CD14-positive monocyte (primary cell): ENCODE data around the gene TBCD. TPM values are rescaled to one million over a fixed set of nuclear protein-coding genes. Genes with fewer than 3 reads are reported as not detected.
A peak's percentile ranks its signal among the peaks of the same experiment; 100 is the strongest.

Source experiments
- DNase-seq, 3 donors: peaks; one replicate each; pipeline ENCODE4 v3.0.0-alpha.2; 2011 to 2022
- H2AFZ ChIP-seq: 2 replicates; pipeline ENCODE4 v1.6.0; 2012; ENCODE audit warnings: mild to moderate bottlenecking, low read depth, low read length, inconsistent platforms; ENCODE audit not compliant: insufficient read depth, poor library complexity, severe bottlenecking
- H3K27ac ChIP-seq, 2 donors: 1 replicate in 1 of 2; 2 replicates in 1 of 2; pipeline ENCODE4 v1.5.1; 2012 to 2013; ENCODE audit warnings: low read length in 2 of 2, control low read depth in 1 of 2, inconsistent platforms in 1 of 2, low read depth in 1 of 2, mild to moderate bottlenecking in 1 of 2
- H3K27me3 ChIP-seq, 2 donors: one replicate each; pipeline versions ENCODE4 v1.6.0 to v1.6.1; 2011 to 2013; ENCODE audit warnings: low read length in 2 of 2; ENCODE audit not compliant: control insufficient read depth in 2 of 2, insufficient read depth in 2 of 2
- H3K36me3 ChIP-seq, 2 donors: replicated peaks in 1 of 2; 1 replicate in 1 of 2; 2 replicates in 1 of 2; pipeline versions ENCODE4 v1.5.1 to v1.6.1; 2012 to 2013; ENCODE audit warnings: low read length in 2 of 2, control low read depth in 1 of 2, inconsistent platforms in 1 of 2, mild to moderate bottlenecking in 1 of 2; ENCODE audit not compliant: insufficient read depth in 2 of 2, control insufficient read depth in 1 of 2
- H3K4me1 ChIP-seq, 2 donors: 1 replicate in 1 of 2; 2 replicates in 1 of 2; pipeline versions ENCODE4 v1.5.1 to v1.6.1; 2012 to 2013; ENCODE audit warnings: low read length in 2 of 2, control low read depth in 1 of 2, inconsistent platforms in 1 of 2, mild to moderate bottlenecking in 1 of 2, moderate library complexity in 1 of 2; ENCODE audit not compliant: insufficient read depth in 2 of 2, control insufficient read depth in 1 of 2
- H3K4me2 ChIP-seq: replicated peaks from 2 replicates; pipeline ENCODE3; 2012; ENCODE audit warnings: low read length, moderate library complexity, mild to moderate bottlenecking; ENCODE audit not compliant: poor library complexity, severe bottlenecking; ENCODE audit errors: extremely low read depth
- H3K4me3 ChIP-seq, 3 experiments: fragments of 200-600 bp in 1 of 3; sonication (generic) in 1 of 3; replicated peaks in 1 of 3; 1 replicate in 2 of 3; 2 replicates in 1 of 3; pipeline ENCODE4 v1.5.1; 2011 to 2013; ENCODE audit warnings: low read length in 3 of 3, mild to moderate bottlenecking in 3 of 3, control low read depth in 2 of 3, low read depth in 2 of 3, inconsistent platforms in 1 of 3, moderate library complexity in 1 of 3
- H3K79me2 ChIP-seq: 2 replicates; pipeline ENCODE4 v1.6.0; 2012; ENCODE audit warnings: mild to moderate bottlenecking, control low read depth, inconsistent platforms, low read length, moderate library complexity; ENCODE audit not compliant: insufficient read depth
- H3K9ac ChIP-seq: 2 replicates; pipeline ENCODE4 v1.6.0; 2017; ENCODE audit warnings: low read length, mild to moderate bottlenecking; ENCODE audit not compliant: insufficient read depth, poor library complexity, severe bottlenecking
- H3K9me3 ChIP-seq, 2 donors: replicated peaks in 1 of 2; 1 replicate in 1 of 2; 2 replicates in 1 of 2; pipeline versions ENCODE4 v1.5.1 to v1.6.1; 2012 to 2013; ENCODE audit warnings: low read length in 2 of 2, control low read depth in 1 of 2; ENCODE audit not compliant: control insufficient read depth in 1 of 2, insufficient read depth in 1 of 2
- H4K20me1 ChIP-seq: 2 replicates; pipeline ENCODE4 v1.6.0; 2012; ENCODE audit warnings: mild to moderate bottlenecking, low read length, control low read depth, moderate library complexity; ENCODE audit not compliant: insufficient read depth
- H3K27ac Mint-ChIP-seq, 7 donors: one replicate each; pipeline ENCODE4 v1.8.0; 2020; ENCODE audit warnings: mild to moderate bottlenecking in 7 of 7, mixed read lengths in 7 of 7, moderate library complexity in 6 of 7, inconsistent platforms in 2 of 7
- H3K27me3 Mint-ChIP-seq, 3 donors: one replicate each; pipeline ENCODE4 v1.8.0; 2021 to 2022; ENCODE audit warnings: low read depth in 3 of 3, mild to moderate bottlenecking in 3 of 3, mixed read lengths in 3 of 3, moderate library complexity in 3 of 3, inconsistent platforms in 1 of 3
- H3K36me3 Mint-ChIP-seq, 2 donors: one replicate each; pipeline ENCODE4 v1.8.0; 2020; ENCODE audit warnings: mixed read lengths in 2 of 2, inconsistent platforms in 1 of 2, mild to moderate bottlenecking in 1 of 2
- H3K4me1 Mint-ChIP-seq: one replicate; pipeline ENCODE4 v1.8.0; 2020; ENCODE audit warnings: mild to moderate bottlenecking, mixed read lengths
- H3K4me3 Mint-ChIP-seq, 2 donors: one replicate each; pipeline ENCODE4 v1.8.0; 2020; ENCODE audit warnings: mild to moderate bottlenecking in 2 of 2, mixed read lengths in 2 of 2, moderate library complexity in 1 of 2
- H3K9me3 Mint-ChIP-seq, 7 donors: one replicate each; pipeline ENCODE4 v1.8.0; 2020 to 2022; ENCODE audit warnings: mixed read lengths in 7 of 7, mild to moderate bottlenecking in 6 of 7, moderate library complexity in 6 of 7, inconsistent platforms in 2 of 7
- WGBS: methylation state at CpG from one replicate; pipeline ENCODE4 v1.1.5; 2013; ENCODE audit warnings: missing lambda C conversion rate; ENCODE audit not compliant: insufficient coverage; 5-methylcytosine and 5-hydroxymethylcytosine counted together
- intact Hi-C, 2 donors: fragments of 100-400 bp; cut with micrococcal nuclease; formaldehyde crosslinking; loops; one replicate each; pipeline versions ENCODE4 v1.15.0 to v1.15.1; 2023
- polyA minus RNA-seq: library from RNA; depleted of rRNA, polyadenylated mRNA; stranded (reverse); fragments of >200 nt; gene quantifications from 2 replicates; pipeline ENCODE4 v1.2.3, GENCODE V29; 2012
- polyA plus RNA-seq, 3 donors: library from polyadenylated mRNA; depleted of rRNA in 1 of 3; unstranded in 2 of 3; stranded (reverse) in 1 of 3; fragments of 300-500 nt in 2 of 3; fragments of >200 nt in 1 of 3; fragmentation: Illumina TruSeq in 2 of 3; gene quantifications; 1 replicate in 2 of 3; 2 replicates in 1 of 3; pipeline ENCODE4 v1.2.3, GENCODE V29; 2012 to 2021
- total RNA-seq, 12 experiments: library from RNA in 1 of 12; stranded (reverse) in 1 of 12; fragments of 120-200 nt in 1 of 12; gene quantifications; one replicate each; pipeline ENCODE4 v1.2.4 and lab custom pipeline; 2013 to 2026; ENCODE audit warnings: mixed read lengths in 6 of 12, inconsistent platforms in 1 of 12
- TF ChIP-seq, protein P1 (sequence below): fragments of 200-600 bp; IDR thresholded peaks from one replicate; pipeline ENCODE4 v1.8.0; 2022; ENCODE audit warnings: antibody characterized with exemption, mild to moderate bottlenecking

The TBCD gene
- total RNA-seq (2013), result 50.9 TPM
- polyA plus RNA-seq, result 10 to 100 TPM; 54.7 to 74.0 (median 66.6) TPM
- 32.4 and 35.7 TPM in 2 replicates for polyA minus RNA-seq
- total RNA-seq (lab: John Stamatoyannopoulos, UW), result 8.5 to 57.8 (median 35.8) reads per million in 11 experiments

DNA sequence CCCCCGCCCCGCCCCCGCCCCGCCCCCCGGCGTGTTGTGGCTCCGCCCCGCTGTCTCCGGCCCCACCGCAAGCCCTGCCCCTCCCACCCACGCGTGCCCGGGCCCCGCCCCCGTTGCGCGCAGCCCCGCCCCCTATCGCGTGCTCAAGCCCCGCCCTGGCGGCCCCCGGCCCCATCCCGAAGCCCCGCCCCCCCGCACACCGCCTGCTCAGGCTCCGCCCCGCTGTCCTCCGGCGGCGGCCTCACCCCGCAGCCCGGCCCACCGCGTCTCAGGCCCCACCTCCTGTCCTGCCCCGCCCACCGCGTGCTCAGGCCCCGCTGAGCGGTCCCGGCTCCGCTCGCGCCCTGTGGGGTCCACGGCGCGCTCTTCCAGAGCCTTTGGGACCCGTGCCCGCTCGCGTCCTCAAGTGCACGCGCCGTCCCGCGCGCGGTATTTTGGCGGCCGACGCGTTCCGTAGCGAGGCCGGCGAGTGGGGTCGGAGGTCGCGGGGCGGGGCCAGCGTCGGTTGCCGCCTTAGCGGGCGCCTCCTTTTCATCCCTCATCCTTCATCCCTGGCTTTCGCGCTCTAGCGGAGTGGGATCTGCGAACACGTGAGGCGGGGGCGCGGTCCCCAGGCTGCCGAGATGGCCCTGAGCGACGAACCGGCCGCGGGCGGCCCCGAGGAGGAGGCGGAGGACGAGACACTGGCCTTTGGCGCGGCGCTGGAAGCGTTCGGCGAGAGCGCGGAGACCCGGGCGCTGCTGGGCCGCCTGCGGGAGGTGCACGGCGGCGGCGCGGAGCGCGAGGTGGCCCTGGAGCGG lies at the start of gene TBCD:
Gene TBCD, plus strand, starts transcription at position 495 of the 800 bp plus-strand sequence. Its CDS starts 129 bp downstream, at position 624.
- Histone ChIP-seq H3K4me3 (peak within 1 kb of the TSS; percentile 49 to 85 (median 67)), H3K9me3 (peaks cover 0 to 5% of the 10 kb centered on the region in 2 donors), H3K79me2 (peaks cover 17% of the 10 kb centered on the region), H3K27ac (peak within 1 kb of the TSS in 1 of 2 donors; percentile 75), H3K4me2 (peak within 1 kb of the TSS; percentile 94), H4K20me1 (peaks cover 8% of the 10 kb centered on the region), H3K4me1 (peaks cover 10 to 15% of the 10 kb centered on the region in 2 donors), H3K27me3 (peaks cover 0 to 8% of the 10 kb centered on the region in 2 donors), H2AFZ (peak within 1 kb of the TSS; percentile 96), H3K9ac (peak within 1 kb of the TSS; percentile 62), H3K36me3 (no peaks in the 10 kb centered on the region)
- Mint-ChIP-seq H3K27me3 (peaks cover 1 to 27% (median 7%) of the 10 kb centered on the region in 3 donors), H3K4me1 (peaks cover 25% of the 10 kb centered on the region), H3K4me3 (peak within 1 kb of the TSS; percentile 83 to 87), H3K9me3 (peaks cover 0 to 29% (median 10%) of the 10 kb centered on the region in 7 donors), H3K27ac (peak within 1 kb of the TSS in 5 of 7 donors; percentile 26 to 81 (median 57)), H3K36me3 (peaks cover 8 to 10% of the 10 kb centered on the region in 2 donors)
- DNase-seq, result peak; percentile 60 to 84 (median 70)
- intact Hi-C loops, result loop anchor here (2.0 to 5.0 kb wide), 4 partner anchors 34 to 104 kb away; partner anchors contain the start of genes WDR45B (in 2 of the 2), FN3KRP (in 1 of the 2) and RAB40B (in 1 of the 2)
- TF ChIP-seq, protein P1, sequence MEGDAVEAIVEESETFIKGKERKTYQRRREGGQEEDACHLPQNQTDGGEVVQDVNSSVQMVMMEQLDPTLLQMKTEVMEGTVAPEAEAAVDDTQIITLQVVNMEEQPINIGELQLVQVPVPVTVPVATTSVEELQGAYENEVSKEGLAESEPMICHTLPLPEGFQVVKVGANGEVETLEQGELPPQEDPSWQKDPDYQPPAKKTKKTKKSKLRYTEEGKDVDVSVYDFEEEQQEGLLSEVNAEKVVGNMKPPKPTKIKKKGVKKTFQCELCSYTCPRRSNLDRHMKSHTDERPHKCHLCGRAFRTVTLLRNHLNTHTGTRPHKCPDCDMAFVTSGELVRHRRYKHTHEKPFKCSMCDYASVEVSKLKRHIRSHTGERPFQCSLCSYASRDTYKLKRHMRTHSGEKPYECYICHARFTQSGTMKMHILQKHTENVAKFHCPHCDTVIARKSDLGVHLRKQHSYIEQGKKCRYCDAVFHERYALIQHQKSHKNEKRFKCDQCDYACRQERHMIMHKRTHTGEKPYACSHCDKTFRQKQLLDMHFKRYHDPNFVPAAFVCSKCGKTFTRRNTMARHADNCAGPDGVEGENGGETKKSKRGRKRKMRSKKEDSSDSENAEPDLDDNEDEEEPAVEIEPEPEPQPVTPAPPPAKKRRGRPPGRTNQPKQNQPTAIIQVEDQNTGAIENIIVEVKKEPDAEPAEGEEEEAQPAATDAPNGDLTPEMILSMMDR, result no peak
- WGBS, result 0% methylated on average over 82 of the region's 114 CpGs

DNA sequence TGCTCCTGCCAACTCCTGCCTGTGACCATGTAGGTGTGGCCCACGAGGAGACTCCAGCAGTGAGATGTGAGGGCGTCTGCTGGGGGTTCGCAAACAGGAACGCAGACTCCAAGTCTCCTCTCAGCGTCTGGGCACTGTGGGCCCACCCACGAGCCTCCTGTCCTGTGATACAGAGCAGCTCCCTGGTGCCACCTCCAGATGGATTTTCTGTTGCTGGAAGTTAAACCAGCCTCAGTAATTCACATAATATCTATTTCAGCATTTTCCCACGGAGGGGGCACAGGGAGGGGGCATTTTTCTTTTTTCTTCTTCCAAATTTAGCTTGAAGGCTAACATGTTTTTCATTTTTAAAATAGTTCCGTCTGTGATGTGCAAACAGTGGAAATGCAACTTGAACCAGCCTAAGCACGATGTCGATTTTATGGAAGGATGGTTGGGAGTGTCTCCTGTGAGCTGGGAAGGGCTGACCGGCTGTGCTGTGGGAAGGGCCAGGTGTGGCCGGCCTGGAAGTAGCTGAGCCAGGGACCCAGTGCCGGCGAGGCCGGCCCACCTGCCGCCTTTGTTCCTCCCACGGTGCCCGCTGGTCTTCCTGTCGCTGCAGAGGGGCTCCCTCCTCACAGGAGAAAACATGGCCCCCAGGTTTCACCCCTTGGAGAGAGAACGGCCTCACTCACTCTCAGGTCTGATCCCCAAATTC lies 49.5 kb upstream of the TBCD start:
- H3K4me3 ChIP-seq, result no peak overlapping the region
- 84% methylated on average over 17 of the region's 20 CpGs for WGBS
- no peaks in the 10 kb centered on the region for H3K36me3 Mint-ChIP-seq
- TF ChIP-seq, protein P1, result no peak
- no peak overlapping the region for H3K9ac ChIP-seq
- H3K79me2 ChIP-seq, result no peaks in the 10 kb centered on the region
- H4K20me1 ChIP-seq, result no peaks in the 10 kb centered on the region
- no peak overlapping the region for H3K4me3 Mint-ChIP-seq
- no peak overlapping the region for H2AFZ ChIP-seq
- H3K9me3 Mint-ChIP-seq, result peaks cover 0 to 2% (median 0%) of the 10 kb centered on the region in 7 donors
- DNase-seq, result no peak
- no peak overlapping the region for H3K4me2 ChIP-seq
- intact Hi-C loops, result no loop called here
- H3K9me3 ChIP-seq, result no peaks in the 10 kb centered on the region
- peaks cover 4 to 11% of the 10 kb centered on the region in 2 donors for H3K27me3 ChIP-seq
- H3K4me1 ChIP-seq, result peaks cover 9 to 16% of the 10 kb centered on the region in 2 donors
- H3K27ac Mint-ChIP-seq, result no peak overlapping the region
- peaks cover 6% of the 10 kb centered on the region for H3K4me1 Mint-ChIP-seq
- no peak overlapping the region for H3K27ac ChIP-seq
- H3K36me3 ChIP-seq, result no peaks in the 10 kb centered on the region
- peaks cover 2 to 14% (median 7%) of the 10 kb centered on the region in 3 donors for H3K27me3 Mint-ChIP-seq
